Measurements from ENCODE around the gene IFNA13. TPM values are rescaled to one million over a fixed set of nuclear protein-coding genes. Genes with fewer than 3 reads are reported as not detected.

The IFNA13 gene
- total RNA-seq, 1 donor from 2014 or later: not detected

DNA sequence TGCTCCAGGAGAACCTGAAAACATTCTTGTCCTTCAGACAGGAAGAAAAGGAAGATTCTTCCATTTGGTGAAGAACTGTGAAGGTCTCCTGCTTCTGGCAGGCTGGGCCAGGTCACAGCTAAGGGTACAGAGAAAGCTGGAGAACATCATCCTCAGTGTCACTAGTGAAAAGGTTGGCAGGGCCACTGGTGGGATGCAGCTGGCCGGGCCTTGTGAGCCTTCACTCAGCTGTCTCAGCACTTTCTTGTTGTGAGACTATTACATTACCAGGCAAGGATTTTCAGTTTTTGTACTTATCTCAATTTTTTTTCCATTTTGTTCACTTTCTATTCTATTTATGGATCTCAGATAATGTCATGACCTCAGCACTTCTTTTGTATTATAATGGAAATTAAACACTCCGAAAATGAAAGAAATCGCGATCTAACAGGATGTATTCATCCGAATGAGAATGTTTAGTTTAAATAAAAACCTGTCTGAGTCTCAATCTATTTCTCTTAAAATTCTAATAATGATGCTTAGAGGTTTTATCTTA is 31.2 kb upstream of the IFNA13 start:
- Histone ChIP-seq H3K4me3 (no peak overlapping the region), H3K9me3 (no peaks in the 10 kb centered on the region), H3K27me3 (peaks cover 61% of the 10 kb centered on the region), H3K27ac (no peak overlapping the region), H3K36me3 (no peaks in the 10 kb centered on the region), H3K4me1 (peaks cover 9% of the 10 kb centered on the region)
- ATAC-seq: no peak
- intact Hi-C loops (cut with DNase I): no loop called here
- TF ChIP-seq, protein P1, sequence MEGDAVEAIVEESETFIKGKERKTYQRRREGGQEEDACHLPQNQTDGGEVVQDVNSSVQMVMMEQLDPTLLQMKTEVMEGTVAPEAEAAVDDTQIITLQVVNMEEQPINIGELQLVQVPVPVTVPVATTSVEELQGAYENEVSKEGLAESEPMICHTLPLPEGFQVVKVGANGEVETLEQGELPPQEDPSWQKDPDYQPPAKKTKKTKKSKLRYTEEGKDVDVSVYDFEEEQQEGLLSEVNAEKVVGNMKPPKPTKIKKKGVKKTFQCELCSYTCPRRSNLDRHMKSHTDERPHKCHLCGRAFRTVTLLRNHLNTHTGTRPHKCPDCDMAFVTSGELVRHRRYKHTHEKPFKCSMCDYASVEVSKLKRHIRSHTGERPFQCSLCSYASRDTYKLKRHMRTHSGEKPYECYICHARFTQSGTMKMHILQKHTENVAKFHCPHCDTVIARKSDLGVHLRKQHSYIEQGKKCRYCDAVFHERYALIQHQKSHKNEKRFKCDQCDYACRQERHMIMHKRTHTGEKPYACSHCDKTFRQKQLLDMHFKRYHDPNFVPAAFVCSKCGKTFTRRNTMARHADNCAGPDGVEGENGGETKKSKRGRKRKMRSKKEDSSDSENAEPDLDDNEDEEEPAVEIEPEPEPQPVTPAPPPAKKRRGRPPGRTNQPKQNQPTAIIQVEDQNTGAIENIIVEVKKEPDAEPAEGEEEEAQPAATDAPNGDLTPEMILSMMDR (IDR thresholded peaks at IDR 0.05): no peak
- no peak for DNase-seq

DNA sequence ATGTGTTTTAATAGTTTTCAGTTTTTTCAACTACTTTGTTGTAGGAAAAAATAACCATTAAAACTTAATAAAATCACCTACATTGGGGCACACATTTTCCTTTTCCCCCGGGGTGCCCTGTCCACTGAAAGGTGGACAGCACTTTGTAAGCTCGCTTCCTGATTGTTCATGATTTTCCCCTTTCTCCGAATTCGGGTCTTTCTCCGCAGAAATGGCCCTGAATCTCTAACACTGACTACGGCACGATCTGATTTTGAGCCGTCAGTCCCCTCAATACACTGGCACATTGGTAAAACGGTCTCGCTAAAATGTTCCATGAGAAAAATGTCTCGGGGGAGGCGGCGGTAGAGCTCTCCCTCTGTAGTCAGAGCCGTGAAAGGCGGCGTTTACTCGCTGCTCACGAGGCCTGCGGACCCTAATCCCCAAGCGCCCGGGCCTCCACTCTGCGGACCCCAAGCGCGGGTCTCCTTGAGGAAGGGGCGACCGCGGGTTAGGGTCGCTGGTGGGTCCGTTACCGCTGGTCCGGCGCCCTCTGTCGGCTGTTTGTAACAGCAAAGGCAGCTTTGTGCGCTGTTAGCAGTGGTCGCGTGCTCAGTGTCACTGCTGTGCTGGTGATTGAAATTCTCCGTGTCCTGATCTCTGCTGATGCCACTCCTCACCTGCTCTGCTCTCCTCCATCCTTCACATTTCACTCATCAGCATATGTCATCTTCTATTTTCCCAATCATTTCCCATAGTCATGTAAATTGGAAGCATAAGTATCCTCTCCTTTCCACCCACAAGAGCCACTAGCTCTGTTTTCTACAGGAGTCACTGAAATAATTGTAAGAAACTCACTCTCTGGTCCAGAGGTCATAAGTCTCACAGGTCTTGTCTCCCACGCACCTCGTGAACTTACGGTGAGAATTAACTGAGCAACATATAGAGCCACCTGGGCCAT is 28.2 kb upstream of the IFNA13 start:
- H3K27ac ChIP-seq: no peak overlapping the region
- intact Hi-C loops (cut with DNase I): no loop called here
- peak overlapping the region; percentile 50 for H3K4me3 ChIP-seq
- TF ChIP-seq, protein P1 (IDR thresholded peaks at IDR 0.05): peak; percentile 79
- DNase-seq (peak; percentile 73), ATAC-seq (peak; percentile 85)
- no peaks in the 10 kb centered on the region for H3K9me3 ChIP-seq
- H3K36me3 ChIP-seq: no peaks in the 10 kb centered on the region
- peaks cover 56% of the 10 kb centered on the region for H3K27me3 ChIP-seq
- no peaks in the 10 kb centered on the region for H3K4me1 ChIP-seq

DNA sequence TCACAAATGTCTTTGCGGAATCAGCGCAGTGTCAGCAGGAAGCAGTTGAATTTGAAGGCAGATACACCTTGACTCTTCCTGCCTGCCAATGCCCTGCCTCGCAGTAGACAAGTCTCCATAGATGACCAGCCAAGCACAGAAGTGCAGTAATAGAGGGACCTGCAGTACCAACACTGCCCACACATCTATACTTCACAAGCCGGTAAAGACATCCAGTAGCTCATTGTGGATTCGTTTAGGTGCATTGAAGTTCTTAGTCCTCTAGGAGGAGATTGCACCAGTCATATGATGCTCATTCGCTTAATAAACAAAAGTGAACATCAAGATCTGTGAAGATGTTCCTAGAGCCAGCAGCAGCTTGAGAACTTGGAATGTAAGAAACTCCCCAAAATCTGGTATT is 24.4 kb upstream of the IFNA13 start:
- H3K27me3 ChIP-seq: peaks cover 73% of the 10 kb centered on the region
- no peak overlapping the region for H3K4me3 ChIP-seq
- H3K4me1 ChIP-seq: no peaks in the 10 kb centered on the region
- intact Hi-C loops (cut with DNase I): no loop called here
- TF ChIP-seq, protein P1 (IDR thresholded peaks at IDR 0.05): no peak
- DNase-seq (no peak), ATAC-seq (peak; percentile 43)
- H3K36me3 ChIP-seq: no peaks in the 10 kb centered on the region
- H3K27ac ChIP-seq: no peak overlapping the region
- H3K9me3 ChIP-seq: no peaks in the 10 kb centered on the region

DNA sequence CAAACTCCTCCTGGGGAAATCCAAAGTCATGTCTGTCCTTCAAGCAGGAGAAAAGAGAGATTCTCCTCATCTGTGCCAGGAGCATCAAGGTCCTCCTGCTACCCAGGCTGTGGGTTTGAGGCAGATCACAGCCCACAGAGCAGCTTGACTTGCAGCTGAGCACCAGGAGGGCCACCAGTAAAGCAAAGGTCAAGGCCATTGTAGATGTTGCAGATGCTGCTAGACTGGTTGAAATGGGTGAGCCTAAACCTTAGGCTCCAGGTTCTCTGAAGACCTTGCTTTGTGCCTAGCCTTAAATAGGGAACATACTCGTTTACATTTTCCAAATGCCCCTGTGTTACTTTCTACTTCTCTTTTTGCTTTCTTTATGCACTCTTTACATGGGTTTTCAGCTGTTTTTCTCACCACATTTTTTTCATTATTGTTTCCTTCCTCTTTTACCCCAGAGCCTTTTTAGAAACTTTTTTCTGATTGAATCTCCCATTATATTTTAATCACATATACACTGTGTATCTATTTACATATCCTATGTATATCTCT is 17.3 kb upstream of the IFNA13 start, which contains the start of gene IFNA2:
IFNA2 (minus strand) TSS at position 268 of the 540 bp plus-strand sequence; CDS start at position 199, 69 bp downstream.
- intact Hi-C loops (cut with DNase I): no loop called here
- peaks cover 44% of the 10 kb centered on the region for H3K27me3 ChIP-seq
- ATAC-seq (peak; percentile 29), DNase-seq (no peak)
- H3K27ac ChIP-seq: no peak within 1 kb of the TSS
- TF ChIP-seq, protein P1 (IDR thresholded peaks at IDR 0.05): no peak
- H3K36me3 ChIP-seq: no peaks in the 10 kb centered on the region
- H3K4me1 ChIP-seq: no peaks in the 10 kb centered on the region
- no peak within 1 kb of the TSS for H3K4me3 ChIP-seq
- no peaks in the 10 kb centered on the region for H3K9me3 ChIP-seq

DNA sequence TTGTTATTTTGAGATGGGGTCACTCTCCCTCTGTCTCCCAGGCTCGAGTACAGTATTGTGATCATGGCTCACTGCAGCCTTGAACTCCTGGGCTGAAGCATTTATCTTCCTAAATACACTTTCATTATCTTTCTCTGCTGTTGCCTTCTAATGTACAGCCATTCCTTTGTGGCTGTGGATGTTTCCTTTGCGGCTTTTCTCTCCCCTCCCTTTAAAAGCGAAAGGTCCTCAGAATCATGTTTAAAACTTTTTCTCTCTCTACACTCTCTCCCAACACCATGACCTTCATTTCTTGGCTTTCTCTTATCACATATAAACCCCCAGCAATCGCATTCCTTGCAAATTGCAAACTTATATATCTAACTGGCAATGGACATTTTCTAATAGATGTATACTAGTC is 15.8 kb upstream of the IFNA13 start:
- Histone ChIP-seq H3K27ac (no peak overlapping the region), H3K27me3 (peaks cover 41% of the 10 kb centered on the region), H3K4me1 (no peaks in the 10 kb centered on the region), H3K9me3 (no peaks in the 10 kb centered on the region), H3K36me3 (no peaks in the 10 kb centered on the region), H3K4me3 (no peak overlapping the region)
- ATAC-seq: no peak
- TF ChIP-seq, protein P1 (IDR thresholded peaks at IDR 0.05): no peak
- DNase-seq: no peak
- intact Hi-C loops (cut with DNase I): no loop called here

Data from upper lobe of right lung (tissue), 1 donor.